Endodermal cell (in vitro differentiated cells): Measurements from ENCODE around the gene RAB1A. TPM values are rescaled to one million over a fixed set of nuclear protein-coding genes. Genes with fewer than 3 reads are reported as not detected.

Source experiments
- DNase-seq: peaks from one replicate; pipeline ENCODE4 v3.0.0-alpha.2; 2017
- H3K27ac ChIP-seq: 2 replicates; pipeline ENCODE4 v1.5.1; 2013; ENCODE audit warnings: mild to moderate bottlenecking, low read depth, low read length, moderate library complexity
- H3K27me3 ChIP-seq: 2 replicates; pipeline ENCODE4 v1.6.1; 2013; ENCODE audit warnings: mild to moderate bottlenecking, low read length, moderate library complexity; ENCODE audit not compliant: insufficient read depth, control insufficient read depth, poor library complexity, severe bottlenecking
- H3K36me3 ChIP-seq: 2 replicates; pipeline ENCODE4 v1.7.0; 2013; ENCODE audit warnings: mild to moderate bottlenecking, low read length, moderate library complexity; ENCODE audit not compliant: control insufficient read depth, insufficient read depth
- H3K4me1 ChIP-seq: one replicate; pipeline ENCODE4 v1.7.0; 2013; ENCODE audit warnings: low read length; ENCODE audit not compliant: control insufficient read depth, insufficient read depth
- H3K4me3 ChIP-seq: 2 replicates; pipeline ENCODE4 v1.5.1; 2013; ENCODE audit warnings: mild to moderate bottlenecking, low read length, moderate library complexity
- H3K9ac ChIP-seq: 2 replicates; pipeline ENCODE4 v1.6.1; 2013; ENCODE audit warnings: mild to moderate bottlenecking, low read length, moderate library complexity; ENCODE audit not compliant: poor library complexity, severe bottlenecking; ENCODE audit errors: extremely low read depth
- H3K9me3 ChIP-seq: 2 replicates; pipeline ENCODE4 v1.6.1; 2013; ENCODE audit warnings: mild to moderate bottlenecking, low read length, moderate library complexity; ENCODE audit not compliant: control insufficient read depth
- H3K27ac Mint-ChIP-seq: 2 replicates; pipeline ENCODE4 v1.8.0; 2020; ENCODE audit warnings: mixed read lengths
- H3K27me3 Mint-ChIP-seq: 2 replicates; pipeline ENCODE4 v1.8.0; 2021; ENCODE audit warnings: mild to moderate bottlenecking, mixed read lengths; ENCODE audit not compliant: insufficient read depth
- H3K36me3 Mint-ChIP-seq: 2 replicates; pipeline ENCODE4 v1.8.0; 2020; ENCODE audit warnings: low read depth, mixed read lengths
- H3K4me1 Mint-ChIP-seq: 2 replicates; pipeline ENCODE4 v1.8.0; 2020; ENCODE audit warnings: mixed read lengths
- H3K4me3 Mint-ChIP-seq: 2 replicates; pipeline ENCODE4 v1.8.0; 2020; ENCODE audit warnings: mild to moderate bottlenecking, moderate library complexity, mixed read lengths
- H3K9me3 Mint-ChIP-seq: 2 replicates; pipeline ENCODE4 v1.8.0; 2020; ENCODE audit warnings: mild to moderate bottlenecking, mixed read lengths
- CTCF ChIP-seq: fragments of 200-600 bp; sonication (generic); conservative IDR thresholded peaks from 2 replicates; pipeline ENCODE4 v1.5.0; 2021; ENCODE audit warnings: antibody characterized with exemption, mild to moderate bottlenecking
- WGBS, 2 experiments: methylation state at CpG; one replicate each; pipeline versions ENCODE4 v1.1.5 to v1.1.7; 2013; ENCODE audit warnings: missing lambda C conversion rate in 2 of 2, mixed read lengths in 1 of 2; ENCODE audit not compliant: insufficient coverage in 1 of 2, insufficient read length in 1 of 2; 5-methylcytosine and 5-hydroxymethylcytosine counted together
- total RNA-seq, 2 donors: library from RNA; stranded (reverse); fragmentation: NEBNext Ultra II Directional in 1 of 2; extraction: Animal tissue kit (Norgen Biotek cat#: 25700) in 1 of 2; gene quantifications; 2 replicates in 1 of 2; 3 replicates in 1 of 2; pipeline ENCODE4 v1.2.1, GENCODE V29; 2021

RAB1A gene
- total RNA-seq, 2 donors from 2014 or later, result 122 to 125 TPM

- H3K36me3 Mint-ChIP-seq, result peaks cover 74% of the 10 kb centered on the region
- DNase-seq, result no peak
- H3K4me3 Mint-ChIP-seq, result no peak overlapping the region
- peaks cover 4% of the 10 kb centered on the region for H3K9me3 ChIP-seq
- no peak overlapping the region for H3K4me3 ChIP-seq
- no peak overlapping the region for H3K27ac ChIP-seq
- no peaks in the 10 kb centered on the region for H3K4me1 ChIP-seq
- H3K4me1 Mint-ChIP-seq, result peaks cover 10% of the 10 kb centered on the region
- 85 to 88% methylated on average over 2 to 4 of the region's 4 CpGs for WGBS, 2 experiments
- H3K27me3 Mint-ChIP-seq, result no peaks in the 10 kb centered on the region
- H3K36me3 ChIP-seq, result peaks cover 93% of the 10 kb centered on the region
- H3K9ac ChIP-seq, result no peak overlapping the region
- no peak for TF ChIP-seq CTCF
- H3K27ac Mint-ChIP-seq, result no peak overlapping the region
- no peaks in the 10 kb centered on the region for H3K27me3 ChIP-seq
- H3K9me3 Mint-ChIP-seq, result no peaks in the 10 kb centered on the region
These were observed 37.1 kb downstream of the RAB1A start for GRCh38 chr2:65092791-65093190.

GRCh38 chr2:65085148-65085547 lies 44.8 kb downstream of the RAB1A start:
- Histone ChIP-seq H3K27me3 (no peaks in the 10 kb centered on the region), H3K27ac (no peak overlapping the region), H3K9ac (no peak overlapping the region), H3K4me3 (no peak overlapping the region), H3K4me1 (no peaks in the 10 kb centered on the region), H3K36me3 (peaks cover 91% of the 10 kb centered on the region), H3K9me3 (no peaks in the 10 kb centered on the region)
- H3K4me3 Mint-ChIP-seq, result no peak overlapping the region
- H3K9me3 Mint-ChIP-seq, result no peaks in the 10 kb centered on the region
- no peaks in the 10 kb centered on the region for H3K4me1 Mint-ChIP-seq
- H3K36me3 Mint-ChIP-seq, result peaks cover 60% of the 10 kb centered on the region
- WGBS, 2 experiments, result 100% methylated on average over 2 to 3 of the region's 3 CpGs
- no peak for TF ChIP-seq CTCF
- H3K27ac Mint-ChIP-seq, result no peak overlapping the region
- H3K27me3 Mint-ChIP-seq, result no peaks in the 10 kb centered on the region
- no peak for DNase-seq

- no peak for TF ChIP-seq CTCF
- no peaks in the 10 kb centered on the region for H3K9me3 Mint-ChIP-seq
- no peak overlapping the region for H3K4me3 Mint-ChIP-seq
- no peaks in the 10 kb centered on the region for H3K27me3 Mint-ChIP-seq
- Histone ChIP-seq H3K36me3 (peaks cover 87% of the 10 kb centered on the region), H3K4me3 (no peak overlapping the region), H3K27me3 (no peaks in the 10 kb centered on the region), H3K27ac (no peak overlapping the region), H3K9me3 (no peaks in the 10 kb centered on the region), H3K9ac (no peak overlapping the region), H3K4me1 (no peaks in the 10 kb centered on the region)
- DNase-seq, result no peak
- H3K4me1 Mint-ChIP-seq, result peaks cover 16% of the 10 kb centered on the region
- H3K36me3 Mint-ChIP-seq, result peaks cover 63% of the 10 kb centered on the region
- 92 to 98% methylated on average over 2 to 4 of the region's 4 CpGs for WGBS, 2 experiments
- H3K27ac Mint-ChIP-seq, result no peak overlapping the region
These were observed 48.6 kb downstream of the RAB1A start for GRCh38 chr2:65081232-65081685.
